ENCODE results near the gene POU2AF1.

The POU2AF1 gene

GRCh38 chr11:111361052-111361801, 17.8 kb downstream of the POU2AF1 start:
- no peak for DNase-seq (ENCODE audit: low spot score)

- no peak for DNase-seq (ENCODE audit: low spot score)
These were observed 18.7 kb downstream of the POU2AF1 start for GRCh38 chr11:111360150-111361043.

- no peak for DNase-seq (ENCODE audit: low spot score)
These were observed 19.6 kb downstream of the POU2AF1 start for GRCh38 chr11:111359223-111360149.

GRCh38 chr11:111358038-111359001, 20.8 kb downstream of the POU2AF1 start:
- no peak for DNase-seq (ENCODE audit: low spot score)

- no peak for DNase-seq (ENCODE audit: low spot score)
These were observed 21.7 kb downstream of the POU2AF1 start for GRCh38 chr11:111357150-111358037.

GRCh38 chr11:111356660-111357048, 22.4 kb downstream of the POU2AF1 start:
- DNase-seq (ENCODE audit: low spot score) = no peak

- no peak for DNase-seq (ENCODE audit: low spot score)
These were observed 23.0 kb downstream of the POU2AF1 start for GRCh38 chr11:111355956-111356659.

- DNase-seq (ENCODE audit: low spot score) = no peak
These were observed 24.0 kb downstream of the POU2AF1 start for GRCh38 chr11:111355101-111355500.

- no peak for DNase-seq (ENCODE audit: low spot score)
These were observed 24.5 kb downstream of the POU2AF1 start for GRCh38 chr11:111354601-111354891.

- DNase-seq (ENCODE audit: low spot score) = no peak
These were observed 25.1 kb downstream of the POU2AF1 start for GRCh38 chr11:111353776-111354600.

- DNase-seq (ENCODE audit: low spot score) = no peak
These were observed 26.0 kb downstream of the POU2AF1 start for GRCh38 chr11:111352935-111353710.

- no peak for DNase-seq (ENCODE audit: low spot score)
These were observed 26.8 kb downstream of the POU2AF1 start for GRCh38 chr11:111352231-111352746.

- no peak for DNase-seq (ENCODE audit: low spot score)
These were observed 27.6 kb downstream of the POU2AF1 start for GRCh38 chr11:111351374-111352055.

- no peak for DNase-seq (ENCODE audit: low spot score)
These were observed 28.3 kb downstream of the POU2AF1 start for GRCh38 chr11:111350811-111351210.

GRCh38 chr11:111349191-111349695, 29.8 kb downstream of the POU2AF1 start:
- no peak for DNase-seq (ENCODE audit: low spot score)

GRCh38 chr11:111348147-111348546, 30.9 kb downstream of the POU2AF1 start:
- no peak for DNase-seq (ENCODE audit: low spot score)

GRCh38 chr11:111347723-111348115, 31.4 kb downstream of the POU2AF1 start:
- no peak for DNase-seq (ENCODE audit: low spot score)
